Activated T-cell treated with anti-CD3 and anti-CD28 coated beads, Interleukin-2, amount 50 U/mL, for 4 hours (primary cell): ENCODE measurements around the gene CGA. TPM values are rescaled to one million over a fixed set of nuclear protein-coding genes. Genes with fewer than 3 reads are reported as not detected.

Source experiments
- ATAC-seq, 2 donors: fragments of 200-7000 bp; cut with Tn5 transposase; one replicate each; pipeline ENCODE4 v1.10.0; 2021
- DNase-seq: peaks from one replicate; pipeline ENCODE4 v3.0.0-alpha.2; 2020
- H3K27me3 Mint-ChIP-seq: one replicate; pipeline ENCODE4 v1.8.0; 2021; ENCODE audit warnings: low read depth, mixed read lengths
- H3K36me3 Mint-ChIP-seq: one replicate; pipeline ENCODE4 v1.8.0; 2022; ENCODE audit warnings: mixed read lengths; ENCODE audit not compliant: insufficient read depth
- H3K4me1 Mint-ChIP-seq: one replicate; pipeline ENCODE4 v1.8.0; 2021; ENCODE audit warnings: low read depth, mixed read lengths
- H3K4me3 Mint-ChIP-seq: one replicate; pipeline ENCODE4 v1.8.0; 2021; ENCODE audit warnings: mild to moderate bottlenecking, moderate library complexity, mixed read lengths
- H3K9me3 Mint-ChIP-seq: one replicate; pipeline ENCODE4 v1.8.0; 2021; ENCODE audit warnings: mixed read lengths
- total RNA-seq, 3 donors: library from RNA; stranded (reverse); gene quantifications; one replicate each; pipeline ENCODE4 v1.2.1, GENCODE V29; 2021

The CGA gene
- total RNA-seq, 3 donors from 2014 or later: not detected

- no peak overlapping the region for H3K4me3 Mint-ChIP-seq
- H3K36me3 Mint-ChIP-seq: no peaks in the 10 kb centered on the region
- peaks cover 3% of the 10 kb centered on the region for H3K4me1 Mint-ChIP-seq
- DNase-seq (no peak), ATAC-seq (no peak)
- no peaks in the 10 kb centered on the region for H3K9me3 Mint-ChIP-seq
- peaks cover 13% of the 10 kb centered on the region for H3K27me3 Mint-ChIP-seq
Measured at GRCh38 chr6:87070741-87071140, 24.2 kb downstream of the CGA start.

DNA sequence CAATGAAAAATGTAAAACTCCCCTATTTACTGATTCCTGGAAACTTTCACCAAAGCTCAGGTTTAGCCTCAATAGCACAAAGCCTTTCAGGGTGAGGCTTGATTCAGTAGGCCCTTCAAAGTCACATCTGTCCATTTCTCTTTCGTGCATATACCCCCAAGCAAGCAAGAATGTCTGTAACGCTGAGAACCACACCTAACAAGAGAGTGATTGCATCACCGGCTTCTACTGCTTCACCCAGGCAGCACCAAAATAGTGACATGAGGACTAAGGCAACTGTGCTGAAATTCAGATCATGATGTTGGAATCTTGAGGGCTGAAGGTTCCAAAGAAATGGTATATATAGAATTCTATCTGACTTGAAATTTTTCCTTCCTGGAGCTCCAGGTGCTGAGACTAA, 26.1 kb downstream of the CGA start:
- Mint-ChIP-seq H3K4me3 (no peak overlapping the region), H3K36me3 (no peaks in the 10 kb centered on the region), H3K27me3 (peaks cover 18% of the 10 kb centered on the region), H3K4me1 (peaks cover 3% of the 10 kb centered on the region), H3K9me3 (no peaks in the 10 kb centered on the region)
- DNase-seq (no peak), ATAC-seq (no peak)

GRCh38 chr6:87066449-87067333, 28.2 kb downstream of the CGA start:
- ATAC-seq (no peak), DNase-seq (peak; percentile 9)
- H3K36me3 Mint-ChIP-seq: no peaks in the 10 kb centered on the region
- H3K27me3 Mint-ChIP-seq: peaks cover 18% of the 10 kb centered on the region
- H3K4me3 Mint-ChIP-seq: peak overlapping the region; percentile 22
- H3K4me1 Mint-ChIP-seq: peaks cover 3% of the 10 kb centered on the region
- H3K9me3 Mint-ChIP-seq: no peaks in the 10 kb centered on the region

GRCh38 chr6:87065117-87065516, 29.8 kb downstream of the CGA start:
- Mint-ChIP-seq H3K9me3 (no peaks in the 10 kb centered on the region), H3K4me3 (no peak overlapping the region)
- no peak for ATAC-seq

GRCh38 chr6:87059943-87060342, 35.0 kb downstream of the CGA start:
- Mint-ChIP-seq H3K27me3 (peaks cover 23% of the 10 kb centered on the region), H3K4me3 (no peak overlapping the region)

More at GRCh38 chr6:87065117-87065516, 29.8 kb downstream of the CGA start:
- DNase-seq: no peak
- H3K36me3 Mint-ChIP-seq: no peaks in the 10 kb centered on the region
- H3K4me1 Mint-ChIP-seq: peaks cover 3% of the 10 kb centered on the region
- peaks cover 12% of the 10 kb centered on the region for H3K27me3 Mint-ChIP-seq

GRCh38 chr6:87054143-87054833, 40.6 kb downstream of the CGA start:
- H3K27me3 Mint-ChIP-seq: peaks cover 17% of the 10 kb centered on the region
- no peak overlapping the region for H3K4me3 Mint-ChIP-seq
- no peaks in the 10 kb centered on the region for H3K9me3 Mint-ChIP-seq
- DNase-seq: no peak
- ATAC-seq: no peak
- peaks cover 3% of the 10 kb centered on the region for H3K4me1 Mint-ChIP-seq
- no peaks in the 10 kb centered on the region for H3K36me3 Mint-ChIP-seq

More at GRCh38 chr6:87059943-87060342, 35.0 kb downstream of the CGA start:
- H3K4me1 Mint-ChIP-seq: peaks cover 3% of the 10 kb centered on the region
- H3K36me3 Mint-ChIP-seq: no peaks in the 10 kb centered on the region
- H3K9me3 Mint-ChIP-seq: no peaks in the 10 kb centered on the region
- DNase-seq (no peak), ATAC-seq (no peak)

DNA sequence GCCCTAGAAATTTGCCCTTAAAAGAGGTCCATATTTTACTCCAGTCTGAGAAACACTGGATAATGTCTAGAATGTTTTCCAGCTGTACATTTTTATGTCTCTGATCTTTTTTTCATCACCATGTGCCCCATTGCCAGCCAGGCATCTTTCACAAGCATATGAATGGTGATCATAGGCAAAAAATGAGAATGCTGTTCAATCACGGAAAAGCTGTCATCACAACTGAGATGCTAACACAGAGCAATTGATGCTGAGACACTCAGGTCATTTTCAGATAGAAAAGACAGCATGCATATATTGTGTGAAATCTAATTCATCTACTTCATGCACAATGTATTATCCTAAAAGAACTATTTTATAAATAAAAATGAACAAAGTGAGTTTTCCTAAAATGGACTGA, 41.6 kb downstream of the CGA start:
- Mint-ChIP-seq H3K9me3 (no peaks in the 10 kb centered on the region), H3K4me1 (peaks cover 3% of the 10 kb centered on the region), H3K4me3 (no peak overlapping the region), H3K27me3 (peaks cover 17% of the 10 kb centered on the region), H3K36me3 (no peaks in the 10 kb centered on the region)
- DNase-seq (no peak), ATAC-seq (no peak)

DNA sequence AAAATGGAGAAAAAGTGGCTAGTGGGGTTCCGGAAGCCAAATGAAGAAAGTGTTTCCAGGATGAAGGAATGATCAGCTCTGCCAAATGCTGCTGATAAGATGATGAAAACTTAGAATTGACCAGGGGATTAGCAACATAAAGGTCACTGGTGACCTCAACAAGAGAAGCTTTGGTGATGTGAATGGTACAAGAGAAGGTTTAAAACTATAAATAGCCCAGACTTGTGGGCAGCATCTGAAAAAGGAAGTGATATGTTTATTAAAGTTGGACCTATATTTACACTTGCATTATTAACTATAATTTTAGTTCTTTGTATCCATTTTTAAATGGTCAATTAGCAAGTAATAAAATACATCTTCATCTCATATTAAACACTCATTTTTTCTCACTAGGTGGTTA, 45.1 kb downstream of the CGA start:
- ATAC-seq (no peak), DNase-seq (no peak)
- Mint-ChIP-seq H3K9me3 (no peaks in the 10 kb centered on the region), H3K27me3 (peaks cover 16% of the 10 kb centered on the region), H3K4me3 (no peak overlapping the region), H3K36me3 (no peaks in the 10 kb centered on the region), H3K4me1 (no peaks in the 10 kb centered on the region)

- ATAC-seq (no peak), DNase-seq (no peak)
- H3K27me3 Mint-ChIP-seq: peaks cover 21% of the 10 kb centered on the region
- H3K9me3 Mint-ChIP-seq: no peaks in the 10 kb centered on the region
- no peaks in the 10 kb centered on the region for H3K4me1 Mint-ChIP-seq
- no peaks in the 10 kb centered on the region for H3K36me3 Mint-ChIP-seq
- H3K4me3 Mint-ChIP-seq: no peak overlapping the region
Measured at GRCh38 chr6:87045521-87046075, 49.3 kb downstream of the CGA start.

DNA sequence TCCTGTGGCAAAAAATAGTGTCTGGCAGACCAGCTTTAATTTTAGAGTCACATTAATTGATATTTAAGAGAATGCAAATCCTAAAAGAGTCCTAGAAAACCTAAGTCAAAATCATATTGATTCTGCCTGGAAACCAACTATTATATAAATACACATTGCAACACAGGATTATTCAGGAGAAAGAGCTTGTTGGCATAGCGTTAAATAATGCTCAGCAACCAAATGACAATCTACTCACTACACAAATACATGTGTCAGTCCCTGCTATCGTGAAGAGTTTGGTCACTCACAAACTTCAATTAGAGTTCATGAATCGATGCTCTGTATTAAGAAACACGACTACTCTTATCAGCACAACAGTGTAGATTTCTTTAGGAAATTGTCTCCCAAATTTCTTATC, 54.2 kb downstream of the CGA start:
- ATAC-seq: no peak
- H3K36me3 Mint-ChIP-seq: no peaks in the 10 kb centered on the region
- no peaks in the 10 kb centered on the region for H3K4me1 Mint-ChIP-seq
- no peaks in the 10 kb centered on the region for H3K9me3 Mint-ChIP-seq
- no peak for DNase-seq
- H3K27me3 Mint-ChIP-seq: peaks cover 16% of the 10 kb centered on the region
- H3K4me3 Mint-ChIP-seq: no peak overlapping the region

Other genes with a start within 250 kb of the CGA start
- gene HTR1E, start 157.6 kb downstream of the CGA start, total RNA-seq: not detected
- gene ZNF292, start 60.5 kb upstream of the CGA start, total RNA-seq: 10 to 100 TPM; 26.5 to 46.3 (median 38.2) TPM
- gene SMIM8, start 227.5 kb upstream of the CGA start, total RNA-seq: 10 to 100 TPM in 1 of 3 donors, 1 to 10 TPM in 2; 9.6 to 10.7 (median 10.0) TPM
- not detected for gene GJB7, start 234.2 kb upstream of the CGA start, total RNA-seq
- 1 to 10 TPM in 1 of 3 donors, under 1 TPM in 2; 0.71 to 1.0 (median 0.76) TPM for gene C6orf163, start 249.7 kb upstream of the CGA start, total RNA-seq